NOMO-1 treated with DMSO at 0.1 percent for 48 hours (cell line): ENCODE measurements around the gene PPM1N.

ENCODE experiments used
- DNase-seq: peaks from one replicate; lab custom pipeline; 2025; ENCODE audit not compliant: unreplicated experiment; lab: John Stamatoyannopoulos, UW

The PPM1N gene

GRCh38 chr19:45469945-45470761 is 28.1 kb upstream of the PPM1N start:
- no peak for DNase-seq

GRCh38 chr19:45470762-45471081 is 27.5 kb upstream of the PPM1N start:
- no peak for DNase-seq

GRCh38 chr19:45471111-45471930 is 26.9 kb upstream of the PPM1N start:
- DNase-seq: no peak

GRCh38 chr19:45471931-45472562 is 26.2 kb upstream of the PPM1N start:
- DNase-seq: no peak

- DNase-seq: no peak
Observed at GRCh38 chr19:45472563-45473366, 25.5 kb upstream of the PPM1N start.

- no peak for DNase-seq
Observed at GRCh38 chr19:45473367-45473681, 24.9 kb upstream of the PPM1N start.

GRCh38 chr19:45473682-45474605 is 24.3 kb upstream of the PPM1N start:
- DNase-seq: no peak

GRCh38 chr19:45474606-45475521 is 23.4 kb upstream of the PPM1N start:
- DNase-seq: no peak

GRCh38 chr19:45475537-45476291 is 22.5 kb upstream of the PPM1N start:
- DNase-seq: no peak

- no peak for DNase-seq
Observed at GRCh38 chr19:45476304-45476703, 21.9 kb upstream of the PPM1N start.

GRCh38 chr19:45477186-45477585 is 21.1 kb upstream of the PPM1N start:
- no peak for DNase-seq

- no peak for DNase-seq
Observed at GRCh38 chr19:45477713-45478453, 20.4 kb upstream of the PPM1N start.

- peak; percentile 89 for DNase-seq
Observed at GRCh38 chr19:45478454-45479238, 19.6 kb upstream of the PPM1N start.

- no peak for DNase-seq
Observed at GRCh38 chr19:45483033-45483432, 15.2 kb upstream of the PPM1N start.

GRCh38 chr19:45484273-45484945 is 13.8 kb upstream of the PPM1N start:
- no peak for DNase-seq

- DNase-seq: peak; percentile 89
Observed at GRCh38 chr19:45485305-45486077, 12.8 kb upstream of the PPM1N start.
